ENCODE data around the gene GPM6B.

The GPM6B gene

DNA sequence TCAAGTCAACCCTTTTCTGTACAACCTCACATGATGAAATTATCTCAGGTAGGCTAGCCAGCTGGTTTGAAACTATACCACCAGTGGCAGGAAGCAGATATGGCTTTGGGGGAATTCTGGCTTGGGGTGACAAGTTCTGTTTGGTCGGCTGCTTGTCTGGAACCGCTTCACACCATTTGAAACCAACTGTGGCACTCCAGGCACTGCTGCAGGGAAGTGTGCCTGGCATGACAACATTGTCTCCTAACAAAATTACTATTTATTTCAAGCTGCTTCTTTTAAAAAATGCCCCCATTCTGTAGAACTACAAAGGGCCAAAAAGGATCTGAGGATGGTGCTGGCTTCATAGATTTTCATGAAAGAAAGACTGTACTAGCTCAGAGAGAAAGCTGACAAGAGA, 37.1 kb upstream of the GPM6B start:
- no peaks in the 10 kb centered on the region for H3F3A ChIP-seq (ENCODE audit: insufficient read depth)
- no peaks in the 10 kb centered on the region for H3K27me3 ChIP-seq (ENCODE audit: low read length)
- H2AFZ ChIP-seq (ENCODE audit: low read depth, low read length, severe bottlenecking) = no peak overlapping the region
- no peak overlapping the region for H3K4me2 ChIP-seq (ENCODE audit: low read depth, low read length, poor library complexity, severe bottlenecking)
- no peak overlapping the region for H3K9ac ChIP-seq (ENCODE audit: low read length)
- no peak overlapping the region for H3K27ac ChIP-seq (ENCODE audit: low read depth, low read length)
- H3K36me3 ChIP-seq (ENCODE audit: low read length) = no peaks in the 10 kb centered on the region
- H3K4me3 ChIP-seq (ENCODE audit: insufficient read depth, low read length, poor library complexity, severe bottlenecking) = no peak overlapping the region
- H3K9me2 ChIP-seq (replicated peaks; ENCODE audit: insufficient read depth, low read length) = no peaks in the 10 kb centered on the region
- H3K79me2 ChIP-seq (ENCODE audit: insufficient read depth, low read length) = no peaks in the 10 kb centered on the region
- H3K9me3 ChIP-seq (ENCODE audit: insufficient read depth, low read length) = no peaks in the 10 kb centered on the region
- TF ChIP-seq, protein P1, sequence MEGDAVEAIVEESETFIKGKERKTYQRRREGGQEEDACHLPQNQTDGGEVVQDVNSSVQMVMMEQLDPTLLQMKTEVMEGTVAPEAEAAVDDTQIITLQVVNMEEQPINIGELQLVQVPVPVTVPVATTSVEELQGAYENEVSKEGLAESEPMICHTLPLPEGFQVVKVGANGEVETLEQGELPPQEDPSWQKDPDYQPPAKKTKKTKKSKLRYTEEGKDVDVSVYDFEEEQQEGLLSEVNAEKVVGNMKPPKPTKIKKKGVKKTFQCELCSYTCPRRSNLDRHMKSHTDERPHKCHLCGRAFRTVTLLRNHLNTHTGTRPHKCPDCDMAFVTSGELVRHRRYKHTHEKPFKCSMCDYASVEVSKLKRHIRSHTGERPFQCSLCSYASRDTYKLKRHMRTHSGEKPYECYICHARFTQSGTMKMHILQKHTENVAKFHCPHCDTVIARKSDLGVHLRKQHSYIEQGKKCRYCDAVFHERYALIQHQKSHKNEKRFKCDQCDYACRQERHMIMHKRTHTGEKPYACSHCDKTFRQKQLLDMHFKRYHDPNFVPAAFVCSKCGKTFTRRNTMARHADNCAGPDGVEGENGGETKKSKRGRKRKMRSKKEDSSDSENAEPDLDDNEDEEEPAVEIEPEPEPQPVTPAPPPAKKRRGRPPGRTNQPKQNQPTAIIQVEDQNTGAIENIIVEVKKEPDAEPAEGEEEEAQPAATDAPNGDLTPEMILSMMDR (IDR thresholded peaks at IDR 0.05; ENCODE audit: insufficient read depth, low read length, poor library complexity, severe bottlenecking) = no peak
- no peak for TF ChIP-seq EZH2phosphoT487 (conservative IDR thresholded peaks at IDR 0.05; ENCODE audit: low read length)
- no peaks in the 10 kb centered on the region for H4K20me1 ChIP-seq (ENCODE audit: low read depth, low read length)

DNA sequence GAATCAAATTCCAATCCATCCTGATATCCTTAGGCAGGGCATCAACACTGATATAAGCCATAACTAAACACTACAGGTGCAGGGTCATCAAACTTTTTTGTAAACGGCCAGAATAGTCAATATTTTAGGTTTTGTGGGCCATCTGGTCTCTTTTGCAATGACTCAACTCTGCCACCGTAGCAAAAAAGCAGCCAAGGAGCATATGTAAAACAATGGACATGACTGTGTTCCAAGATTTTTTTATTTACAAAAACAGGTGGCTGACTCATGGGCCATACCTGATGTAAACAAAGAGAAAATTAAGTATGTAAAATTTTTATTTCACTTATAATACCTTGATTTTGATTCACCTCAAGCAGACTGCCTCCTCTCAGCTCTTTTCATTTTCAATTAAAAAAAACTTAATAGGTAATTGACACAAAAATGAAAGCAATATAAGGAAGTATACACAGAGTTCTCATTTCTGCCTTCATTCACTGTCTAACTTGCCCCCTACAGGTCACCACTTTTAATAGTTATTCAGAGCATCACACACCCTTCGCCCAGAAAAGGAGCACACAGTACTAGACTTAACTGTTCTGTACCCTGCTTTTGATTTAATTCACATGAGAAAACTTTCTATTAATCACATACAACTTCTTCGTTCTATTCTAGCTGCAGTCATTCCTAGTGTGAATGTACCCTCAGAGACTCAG, 35.3 kb upstream of the GPM6B start:
- Histone ChIP-seq H3K36me3 (ENCODE audit: low read length) (no peaks in the 10 kb centered on the region), H4K20me1 (ENCODE audit: low read depth, low read length) (no peaks in the 10 kb centered on the region), H2AFZ (ENCODE audit: low read depth, low read length, severe bottlenecking) (no peak overlapping the region), H3K27me3 (ENCODE audit: low read length) (no peaks in the 10 kb centered on the region), H3K4me3 (ENCODE audit: insufficient read depth, low read length, poor library complexity, severe bottlenecking) (no peak overlapping the region), H3K4me2 (ENCODE audit: low read depth, low read length, poor library complexity, severe bottlenecking) (no peak overlapping the region), H3F3A (ENCODE audit: insufficient read depth) (no peaks in the 10 kb centered on the region), H3K9ac (ENCODE audit: low read length) (no peak overlapping the region), H3K9me2 (replicated peaks; ENCODE audit: insufficient read depth, low read length) (no peaks in the 10 kb centered on the region), H3K79me2 (ENCODE audit: insufficient read depth, low read length) (no peaks in the 10 kb centered on the region), H3K27ac (ENCODE audit: low read depth, low read length) (no peak overlapping the region), H3K9me3 (ENCODE audit: insufficient read depth, low read length) (no peaks in the 10 kb centered on the region)
- no peak for TF ChIP-seq EZH2phosphoT487 (conservative IDR thresholded peaks at IDR 0.05; ENCODE audit: low read length)
- TF ChIP-seq, protein P1 (IDR thresholded peaks at IDR 0.05; ENCODE audit: insufficient read depth, low read length, poor library complexity, severe bottlenecking) = no peak

DNA sequence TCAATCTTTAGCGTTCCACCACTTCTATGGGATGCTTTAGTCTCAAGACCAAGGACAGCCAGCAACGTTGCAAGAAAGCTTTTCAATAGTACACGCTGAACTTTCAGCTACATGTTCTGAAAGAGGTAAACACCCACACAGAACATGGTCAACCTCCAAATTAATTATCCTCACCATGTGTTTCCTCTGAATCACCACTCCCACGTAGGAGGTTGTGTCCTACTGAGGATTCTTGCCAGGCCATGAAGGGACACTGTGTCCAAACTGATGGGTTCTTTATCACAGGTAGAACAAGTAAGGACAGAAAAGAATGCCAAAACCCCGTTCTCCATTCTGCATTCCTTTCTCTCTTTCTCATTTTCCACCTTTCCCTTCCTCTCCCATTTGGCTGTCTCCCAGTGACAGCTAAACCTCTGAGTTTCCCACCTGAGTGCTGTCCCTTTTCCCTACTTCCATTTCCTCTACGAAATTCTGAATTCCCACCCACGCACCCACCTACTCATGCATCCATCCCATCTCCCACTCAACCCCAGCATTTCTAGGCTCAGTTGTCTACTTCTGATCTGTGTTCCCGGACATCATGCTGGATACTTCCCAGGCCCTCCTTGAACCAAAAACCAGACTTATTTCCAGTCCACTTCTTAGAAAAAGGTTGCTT, 29.0 kb upstream of the GPM6B start:
- Histone ChIP-seq H3K4me2 (ENCODE audit: low read depth, low read length, poor library complexity, severe bottlenecking) (no peak overlapping the region), H3K9me2 (replicated peaks; ENCODE audit: insufficient read depth, low read length) (no peaks in the 10 kb centered on the region), H3K9me3 (ENCODE audit: insufficient read depth, low read length) (no peaks in the 10 kb centered on the region), H3K4me3 (ENCODE audit: insufficient read depth, low read length, poor library complexity, severe bottlenecking) (no peak overlapping the region), H3K27me3 (ENCODE audit: low read length) (no peaks in the 10 kb centered on the region), H2AFZ (ENCODE audit: low read depth, low read length, severe bottlenecking) (no peak overlapping the region), H3K9ac (ENCODE audit: low read length) (no peak overlapping the region), H3F3A (ENCODE audit: insufficient read depth) (no peaks in the 10 kb centered on the region), H3K27ac (ENCODE audit: low read depth, low read length) (no peak overlapping the region), H3K36me3 (ENCODE audit: low read length) (no peaks in the 10 kb centered on the region), H4K20me1 (ENCODE audit: low read depth, low read length) (no peaks in the 10 kb centered on the region), H3K79me2 (ENCODE audit: insufficient read depth, low read length) (no peaks in the 10 kb centered on the region)
- TF ChIP-seq, protein P1 (IDR thresholded peaks at IDR 0.05; ENCODE audit: insufficient read depth, low read length, poor library complexity, severe bottlenecking) = no peak
- TF ChIP-seq EZH2phosphoT487 (conservative IDR thresholded peaks at IDR 0.05; ENCODE audit: low read length) = no peak
